ENCODE results near the gene PIMREG. TPM values are rescaled to one million over a fixed set of nuclear protein-coding genes. Genes with fewer than 3 reads are reported as not detected.

Gene PIMREG
- total RNA-seq, 3 donors from 2014 or later (not counting 1 experiment from before 2014, with no cell fraction given), result 0.73 to 1.4 (median 0.78) TPM

- H3K27ac Mint-ChIP-seq, result no peak overlapping the region
- Histone ChIP-seq H3K4me3 (ENCODE audit: low read length) (no peak overlapping the region), H3K4me1 (ENCODE audit: control insufficient read depth, insufficient read depth, low read length) (no peaks in the 10 kb centered on the region), H3K9me3 (ENCODE audit: control insufficient read depth, insufficient read depth, low read length) (no peaks in the 10 kb centered on the region), H3K36me3 (ENCODE audit: control insufficient read depth, insufficient read depth, low read length) (no peaks in the 10 kb centered on the region), H3K27ac (ENCODE audit: low read length) (no peak overlapping the region), H3K27me3 (ENCODE audit: control insufficient read depth, insufficient read depth, low read length) (no peaks in the 10 kb centered on the region)
- H3K36me3 Mint-ChIP-seq, result no peaks in the 10 kb centered on the region
- H3K27me3 Mint-ChIP-seq (ENCODE audit: low read depth in 2 of 2), result peaks cover 0 to 18% of the 10 kb centered on the region in 2 donors
- no peaks in the 10 kb centered on the region for H3K9me3 Mint-ChIP-seq
- H3K4me1 Mint-ChIP-seq, result peaks cover 5 to 6% of the 10 kb centered on the region in 2 donors
- WGBS (ENCODE audit: insufficient coverage), result 88% methylated on average over 19 of the region's 19 CpGs
- no peak overlapping the region for H3K4me3 Mint-ChIP-seq
- TF ChIP-seq CTCF (IDR thresholded peaks at IDR 0.05), result no peak
- intact Hi-C loops (cut with micrococcal nuclease), result loop anchor here (10.0 kb wide), 1 partner anchor 533 kb away; no protein-coding TSS in a partner anchor
- DNase-seq (no peak), ATAC-seq (no peak)
Measured at GRCh38 chr17:6471531-6472465, 27.5 kb downstream of the PIMREG start.

GRCh38 chr17:6472517-6472916 is 28.3 kb downstream of the PIMREG start:
- Mint-ChIP-seq H3K27me3 (ENCODE audit: low read depth in 2 of 2) (peaks cover 0 to 18% of the 10 kb centered on the region in 2 donors), H3K27ac (no peak overlapping the region), H3K36me3 (no peaks in the 10 kb centered on the region), H3K4me1 (peaks cover 5 to 6% of the 10 kb centered on the region in 2 donors), H3K9me3 (no peaks in the 10 kb centered on the region), H3K4me3 (no peak overlapping the region)
- TF ChIP-seq CTCF (IDR thresholded peaks at IDR 0.05), result no peak
- Histone ChIP-seq H3K4me3 (ENCODE audit: low read length) (no peak overlapping the region), H3K27me3 (ENCODE audit: control insufficient read depth, insufficient read depth, low read length) (no peaks in the 10 kb centered on the region), H3K27ac (ENCODE audit: low read length) (no peak overlapping the region), H3K9me3 (ENCODE audit: control insufficient read depth, insufficient read depth, low read length) (no peaks in the 10 kb centered on the region), H3K36me3 (ENCODE audit: control insufficient read depth, insufficient read depth, low read length) (no peaks in the 10 kb centered on the region), H3K4me1 (ENCODE audit: control insufficient read depth, insufficient read depth, low read length) (no peaks in the 10 kb centered on the region)
- 83% methylated on average over 10 of the region's 10 CpGs for WGBS (ENCODE audit: insufficient coverage)
- intact Hi-C loops (cut with micrococcal nuclease), result loop anchor here (10.0 kb wide), 1 partner anchor 532 kb away; no protein-coding TSS in a partner anchor
- DNase-seq (no peak), ATAC-seq (no peak)

- intact Hi-C loops (cut with micrococcal nuclease), result loop anchor here (10.0 kb wide), 1 partner anchor 532 kb away; no protein-coding TSS in a partner anchor
- no peaks in the 10 kb centered on the region for H3K36me3 Mint-ChIP-seq
- H3K27me3 Mint-ChIP-seq (ENCODE audit: low read depth in 2 of 2), result peaks cover 0 to 18% of the 10 kb centered on the region in 2 donors
- H3K4me1 ChIP-seq (ENCODE audit: control insufficient read depth, insufficient read depth, low read length), result no peaks in the 10 kb centered on the region
- H3K36me3 ChIP-seq (ENCODE audit: control insufficient read depth, insufficient read depth, low read length), result no peaks in the 10 kb centered on the region
- H3K4me1 Mint-ChIP-seq, result peaks cover 5 to 6% of the 10 kb centered on the region in 2 donors
- no peak overlapping the region for H3K4me3 ChIP-seq (ENCODE audit: low read length)
- TF ChIP-seq CTCF (IDR thresholded peaks at IDR 0.05), result peak; percentile 99
- peak; percentile 58 to 85 (median 81) for ATAC-seq
- H3K9me3 Mint-ChIP-seq, result no peaks in the 10 kb centered on the region
- no peak overlapping the region for H3K27ac ChIP-seq (ENCODE audit: low read length)
- DNase-seq, result peak; percentile 64 to 80
- no peaks in the 10 kb centered on the region for H3K27me3 ChIP-seq (ENCODE audit: control insufficient read depth, insufficient read depth, low read length)
- WGBS (ENCODE audit: insufficient coverage), result 42% methylated on average over 14 of the region's 14 CpGs
- no peaks in the 10 kb centered on the region for H3K9me3 ChIP-seq (ENCODE audit: control insufficient read depth, insufficient read depth, low read length)
- peak overlapping the region in 1 of 2 donors; percentile 53 for H3K27ac Mint-ChIP-seq
- H3K4me3 Mint-ChIP-seq, result no peak overlapping the region
Measured at GRCh38 chr17:6473128-6473767, 29.0 kb downstream of the PIMREG start.
